Sigmoid colon (tissue), 4 donors: Measurements from ENCODE around the gene TMEM213.

Source experiments
- EP300 ChIP-seq, 4 donors: sonication (generic); formaldehyde crosslinking; IDR thresholded peaks; one replicate each; pipeline ENCODE4 v1.6.1; 2017; ENCODE audit warnings: antibody characterized with exemption in 4 of 4
- POLR2A ChIP-seq, 2 donors: fragments of 450-650 bp; IDR thresholded peaks; one replicate each; pipeline ENCODE4 v1.6.1; 2016; ENCODE audit warnings: antibody characterized with exemption in 2 of 2, mild to moderate bottlenecking in 2 of 2, moderate library complexity in 2 of 2
- TF ChIP-seq, protein P1 (sequence below), 4 experiments: fragments of 450-650 bp in 3 of 4; fragments of 200-600 bp in 1 of 4; IDR thresholded peaks; one replicate each; pipeline ENCODE4 v1.5.1; 2016 to 2019; ENCODE audit warnings: antibody characterized with exemption in 4 of 4, mild to moderate bottlenecking in 3 of 4, moderate library complexity in 2 of 4

DNA sequence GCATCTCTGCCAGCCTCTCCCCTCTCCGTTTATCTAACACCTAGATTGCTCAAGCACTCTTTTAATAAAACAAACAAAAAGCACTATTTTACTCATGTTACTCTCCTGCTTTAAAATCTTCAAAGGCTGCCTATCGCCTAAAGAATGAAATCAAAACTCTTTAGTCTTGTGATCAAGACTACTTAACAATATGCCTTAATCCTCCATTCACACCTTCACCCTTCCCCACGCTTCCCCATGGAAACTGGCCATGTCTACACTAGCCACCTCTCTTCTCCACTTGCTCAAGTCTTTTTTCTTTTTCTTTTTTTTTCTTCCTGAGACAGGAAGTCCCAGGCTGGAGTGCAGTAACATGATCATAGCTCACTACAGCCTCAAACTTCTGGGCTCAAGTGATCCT is 47.8 kb upstream of the TMEM213 start:
- TF ChIP-seq, protein P1, sequence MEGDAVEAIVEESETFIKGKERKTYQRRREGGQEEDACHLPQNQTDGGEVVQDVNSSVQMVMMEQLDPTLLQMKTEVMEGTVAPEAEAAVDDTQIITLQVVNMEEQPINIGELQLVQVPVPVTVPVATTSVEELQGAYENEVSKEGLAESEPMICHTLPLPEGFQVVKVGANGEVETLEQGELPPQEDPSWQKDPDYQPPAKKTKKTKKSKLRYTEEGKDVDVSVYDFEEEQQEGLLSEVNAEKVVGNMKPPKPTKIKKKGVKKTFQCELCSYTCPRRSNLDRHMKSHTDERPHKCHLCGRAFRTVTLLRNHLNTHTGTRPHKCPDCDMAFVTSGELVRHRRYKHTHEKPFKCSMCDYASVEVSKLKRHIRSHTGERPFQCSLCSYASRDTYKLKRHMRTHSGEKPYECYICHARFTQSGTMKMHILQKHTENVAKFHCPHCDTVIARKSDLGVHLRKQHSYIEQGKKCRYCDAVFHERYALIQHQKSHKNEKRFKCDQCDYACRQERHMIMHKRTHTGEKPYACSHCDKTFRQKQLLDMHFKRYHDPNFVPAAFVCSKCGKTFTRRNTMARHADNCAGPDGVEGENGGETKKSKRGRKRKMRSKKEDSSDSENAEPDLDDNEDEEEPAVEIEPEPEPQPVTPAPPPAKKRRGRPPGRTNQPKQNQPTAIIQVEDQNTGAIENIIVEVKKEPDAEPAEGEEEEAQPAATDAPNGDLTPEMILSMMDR (IDR thresholded peaks at IDR 0.05) = no peak
- TF ChIP-seq POLR2A (IDR thresholded peaks at IDR 0.05) = no peak
- no peak for TF ChIP-seq EP300 (IDR thresholded peaks at IDR 0.05)
